HepG2 (cell line): Measurements from ENCODE around the gene INPP4B. TPM values are rescaled to one million over a fixed set of nuclear protein-coding genes. Genes with fewer than 3 reads are reported as not detected.

Source experiments
- ATAC-seq: fragments of 200-7000 bp; cut with Tn5 transposase; 3 replicates; pipeline ENCODE4 v1.9.1; 2020; ENCODE audit warnings: mild to moderate bottlenecking, moderate library complexity
- BruUV-seq: library from RNA; stranded (reverse); fragments of 400-500 nt; replicated peaks from 2 replicates; lab custom pipeline; 2021; lab: Mats Ljungman, UMichigan
- CTCF ChIA-PET: fragments of 300-600 bp; formaldehyde crosslinking; extraction: SDS; loops from one replicate; lab custom pipeline; 2021; ENCODE audit warnings: low total read pairs, inconsistent platforms, low intra/inter-chr PET ratio; lab: Yijun Ruan, JAX
- POLR2A ChIA-PET: fragments of 350-600 bp; sonication (Branson Sonifier 250); formaldehyde crosslinking; loops from one replicate; lab custom pipeline; 2020; ENCODE audit warnings: antibody characterized with exemption, inconsistent platforms; lab: Yijun Ruan, JAX
- DNase-seq: peaks from one replicate; pipeline ENCODE4 v3.0.0-alpha.2; 2015; ENCODE audit warnings: low spot score
- FAIRE-seq: peaks from 3 replicates; lab custom pipeline; 2011; peaks lifted over from hg19 to GRCh38; lab: Jason Lieb, UNC
- H2AFZ ChIP-seq: one replicate; pipeline ENCODE4 v1.6.1; 2011; ENCODE audit warnings: low read length, inconsistent platforms
- H3K27ac ChIP-seq: fragments of 300-600 bp; 3 replicates; pipeline ENCODE4 v1.8.0; 2011; ENCODE audit warnings: mixed run types, mild to moderate bottlenecking, mixed read lengths, low read length, inconsistent platforms; ENCODE audit not compliant: insufficient read depth; ENCODE audit errors: extremely low read length
- H3K27me3 ChIP-seq, 2 experiments: fragments of 200-600 bp in 1 of 2; 2 replicates in 1 of 2; 3 replicates in 1 of 2; pipeline versions ENCODE4 v1.6.0 to v1.8.0; 2011; ENCODE audit warnings: low read length in 2 of 2, mild to moderate bottlenecking in 2 of 2, moderate library complexity in 2 of 2, inconsistent platforms in 1 of 2; ENCODE audit not compliant: insufficient read depth in 2 of 2, control insufficient read depth in 1 of 2
- H3K36me3 ChIP-seq, 2 experiments: fragments of 200-600 bp in 1 of 2; replicated peaks in 1 of 2; 2 replicates in 1 of 2; 3 replicates in 1 of 2; pipeline versions ENCODE4 v1.5.1 to v1.8.0; 2011; ENCODE audit warnings: low read length in 2 of 2, inconsistent platforms in 1 of 2; ENCODE audit not compliant: insufficient read depth in 2 of 2, control insufficient read depth in 1 of 2
- H3K4me1 ChIP-seq: 2 replicates; pipeline ENCODE4 v1.5.1; 2012; ENCODE audit warnings: low read length, inconsistent platforms; ENCODE audit not compliant: insufficient read depth
- H3K4me2 ChIP-seq: 2 replicates; pipeline ENCODE4 v1.6.0; 2011; ENCODE audit warnings: low read depth, low read length, inconsistent platforms
- H3K4me3 ChIP-seq, 3 experiments: fragments of 200-600 bp in 1 of 3; sonication (generic), shearing (Covaris generic) in 1 of 3; replicated peaks in 1 of 3; 2 replicates each; pipeline ENCODE4 v1.5.1; 2011 to 2016; ENCODE audit warnings: low read length in 3 of 3, inconsistent platforms in 2 of 3, low read depth in 2 of 3, mild to moderate bottlenecking in 2 of 3, control low read depth in 1 of 3, mixed read lengths in 1 of 3; ENCODE audit not compliant: insufficient read depth in 1 of 3
- H3K79me2 ChIP-seq: one replicate; pipeline ENCODE4 v1.6.1; 2011; ENCODE audit warnings: low read length, inconsistent platforms; ENCODE audit not compliant: insufficient read depth
- H3K9ac ChIP-seq: 2 replicates; pipeline ENCODE4 v1.6.0; 2011; ENCODE audit warnings: mild to moderate bottlenecking, low read depth, low read length, inconsistent platforms; ENCODE audit not compliant: insufficient read depth
- H3K9me3 ChIP-seq: 2 replicates; pipeline ENCODE4 v1.5.1; 2012; ENCODE audit warnings: mild to moderate bottlenecking, low read length
- H4K20me1 ChIP-seq: 2 replicates; pipeline ENCODE4 v1.6.0; 2011; ENCODE audit warnings: inconsistent platforms, mild to moderate bottlenecking, low read length, moderate library complexity; ENCODE audit not compliant: insufficient read depth
- ELF4 ChIP-seq: sonication (generic); formaldehyde crosslinking; IDR thresholded peaks from 2 replicates; pipeline ENCODE4 v1.5.0; 2020; ENCODE audit warnings: missing genetic modification reagents, mild to moderate bottlenecking, moderate library complexity, borderline replicate concordance
- ETS1 ChIP-seq: sonication (generic); formaldehyde crosslinking; IDR thresholded peaks from 2 replicates; pipeline ENCODE4 v1.4.0; 2020; ENCODE audit warnings: missing genetic modification reagents
- GATA4 ChIP-seq: sonication (generic); IDR thresholded peaks from 2 replicates; pipeline ENCODE4 v1.6.1; 2016; ENCODE audit warnings: antibody characterized with exemption, low read depth, borderline replicate concordance
- HCFC1 ChIP-seq: fragments of 150-350 bp; IDR thresholded peaks from 2 replicates; pipeline ENCODE4 v1.6.1; 2014; ENCODE audit warnings: low read depth, low read length
- KMT2A ChIP-seq: sonication (generic); formaldehyde crosslinking; IDR thresholded peaks from 2 replicates; pipeline ENCODE4 v1.4.0; 2020; ENCODE audit warnings: missing genetic modification reagents
- KMT2B ChIP-seq: IDR thresholded peaks from 2 replicates; pipeline ENCODE4 v1.6.1; 2016; ENCODE audit warnings: missing genetic modification reagents, missing compliant biosample characterization
- NFE2L2 ChIP-seq: fragments of 150-350 bp; IDR thresholded peaks from 2 replicates; pipeline ENCODE4 v1.6.1; 2014; ENCODE audit warnings: low read length
- ONECUT2 ChIP-seq: sonication (generic); formaldehyde crosslinking; IDR thresholded peaks from 2 replicates; pipeline ENCODE4 v1.4.0; 2020; ENCODE audit warnings: missing genetic modification reagents
- SALL2 ChIP-seq: sonication (generic); formaldehyde crosslinking; IDR thresholded peaks from 2 replicates; pipeline ENCODE4 v1.8.1; 2023; ENCODE audit warnings: mild to moderate bottlenecking, missing genetic modification reagents, inconsistent platforms
- ZNF354B ChIP-seq: sonication (generic); formaldehyde crosslinking; IDR thresholded peaks from 2 replicates; pipeline ENCODE4 v1.8.0; 2022; ENCODE audit warnings: mild to moderate bottlenecking, missing genetic modification reagents
- ZNF367 ChIP-seq: sonication (generic); formaldehyde crosslinking; IDR thresholded peaks from 2 replicates; pipeline ENCODE4 v1.4.0; 2020; ENCODE audit warnings: missing genetic modification reagents, borderline replicate concordance
- ZNF615 ChIP-seq: sonication (generic); formaldehyde crosslinking; IDR thresholded peaks from 2 replicates; pipeline ENCODE4 v1.5.0; 2020; ENCODE audit warnings: mild to moderate bottlenecking, missing genetic modification reagents, borderline replicate concordance
- WGBS: methylation state at CpG from one replicate; pipeline ENCODE4 v1.1.6; 2017; ENCODE audit warnings: low lambda C conversion rate; 5-methylcytosine and 5-hydroxymethylcytosine counted together
- in situ Hi-C: cut with HindIII; loops from 2 replicates; pipeline ENCODE4 v1.10.0; 2017; ENCODE audit warnings: low pct_unique_long_range_greater_than_20kb; ENCODE audit not compliant: extremely low pct_ligation_motif_present
- intact Hi-C: fragments of 100-400 bp; cut with micrococcal nuclease; formaldehyde crosslinking; loops from one replicate; pipeline ENCODE4 v1.10.0; 2022; ENCODE audit not compliant: unreplicated experiment
- polyA plus RNA-seq, 8 experiments: library from polyadenylated mRNA; depleted of rRNA in 3 of 8; stranded (reverse) in 7 of 8; unstranded in 1 of 8; fragments of >200 nt; fragmentation: Illumina TruSeq in 4 of 8; extraction: Trizol in 4 of 8; gene quantifications; 2 replicates each; pipeline versions ENCODE4 v1.2.1 to v1.2.3, GENCODE V29; 2011 to 2016; ENCODE audit warnings: low read depth in 4 of 8, missing spikeins in 1 of 8, mixed read lengths in 1 of 8; ENCODE audit not compliant: insufficient read depth in 1 of 8
- total RNA-seq, 5 experiments: library from RNA; depleted of rRNA; stranded (reverse); fragments of >200 nt; fragmentation: Illumina TruSeq; extraction: Trizol; gene quantifications; 2 replicates each; pipeline ENCODE4 v1.2.3, GENCODE V29; 2016; ENCODE audit warnings: low read depth in 1 of 5
- TF ChIP-seq, protein P1 (sequence below): IDR thresholded peaks from 2 replicates; pipeline ENCODE4 v1.6.1; 2016; ENCODE audit warnings: mild to moderate bottlenecking, missing biosample characterization, missing genetic modification reagents
- TF ChIP-seq, protein P2 (sequence below), 2 experiments: IDR thresholded peaks; 2 replicates each; pipeline ENCODE4 v1.6.1; 2011 to 2012; ENCODE audit warnings: low read length in 2 of 2, borderline replicate concordance in 1 of 2, low read depth in 1 of 2, mild to moderate bottlenecking in 1 of 2, moderate library complexity in 1 of 2

The INPP4B gene
- total and polyA plus RNA-seq, 2 of the 13 experiments (the other 11 are each of a cell fraction or from before 2014, with no cell fraction given): not detected

DNA sequence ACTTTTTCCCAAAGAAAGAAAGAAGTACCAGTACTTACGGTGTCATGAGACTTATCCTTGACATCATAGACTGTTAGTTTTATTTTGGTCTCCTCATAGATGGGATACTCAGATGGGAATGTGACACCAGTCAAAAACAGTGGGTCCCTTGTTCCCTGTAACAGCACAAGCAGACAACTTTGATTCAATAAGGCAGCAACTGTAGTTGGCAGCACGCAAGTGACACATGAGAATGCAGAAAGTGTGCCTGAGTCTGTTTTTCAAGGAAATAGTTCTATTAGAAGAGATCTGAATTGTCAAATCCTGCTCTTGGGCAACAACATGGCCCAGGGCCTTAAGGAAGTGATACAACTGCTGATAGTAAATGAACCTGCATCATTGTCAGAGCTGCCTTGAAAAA lies 443.2 kb downstream of the INPP4B start (continued):
- TF ChIP-seq ELF4 (CRISPR knock-in tag) (no peak), KMT2A (no peak), ZNF367 (no peak), ONECUT2 (no peak), HCFC1 (no peak), ZNF615 (CRISPR knock-in tag) (no peak)
- TF ChIP-seq, protein P1, sequence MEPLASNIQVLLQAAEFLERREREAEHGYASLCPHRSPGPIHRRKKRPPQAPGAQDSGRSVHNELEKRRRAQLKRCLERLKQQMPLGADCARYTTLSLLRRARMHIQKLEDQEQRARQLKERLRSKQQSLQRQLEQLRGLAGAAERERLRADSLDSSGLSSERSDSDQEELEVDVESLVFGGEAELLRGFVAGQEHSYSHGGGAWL (CRISPR knock-in tag): no peak

DNA sequence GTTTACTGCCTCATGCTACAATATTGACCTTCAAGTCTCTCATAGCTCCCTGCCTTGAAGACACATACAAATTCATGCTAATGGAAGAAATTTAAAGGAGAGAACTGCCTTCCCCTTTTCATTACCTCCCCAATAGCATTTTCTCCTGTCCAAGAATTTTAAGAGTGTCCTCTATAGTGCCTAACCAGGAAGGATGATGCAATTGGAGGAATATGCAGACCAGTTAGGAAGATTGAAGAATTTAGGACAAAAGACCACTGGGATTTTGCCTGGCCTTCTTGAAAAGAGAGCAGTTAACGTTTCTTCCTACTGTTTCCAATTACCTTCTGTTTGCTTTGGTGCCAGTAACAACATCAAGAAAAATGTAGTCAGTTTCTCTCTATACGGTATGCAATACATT lies 443.9 kb downstream of the INPP4B start:
- WGBS: 3% methylated on average over 2 of the region's 2 CpGs
- CTCF ChIA-PET: no interaction called here
- FAIRE-seq (no peak), DNase-seq (no peak), ATAC-seq (no peak)
- no TSS peak for BruUV-seq
- Histone ChIP-seq H3K4me2 (no peak overlapping the region), H3K79me2 (no peaks in the 10 kb centered on the region), H2AFZ (no peak overlapping the region), H3K9ac (no peak overlapping the region), H3K36me3 (no peaks in the 10 kb centered on the region), H4K20me1 (no peaks in the 10 kb centered on the region), H3K4me1 (no peaks in the 10 kb centered on the region), H3K27me3 (0 out of 5 replicates have a peak, but pooled peaks cover 0 to 2% of the 10 kb centered on the region in 2 experiments), H3K27ac (no peak overlapping the region), H3K9me3 (no peaks in the 10 kb centered on the region), H3K4me3 (no peak overlapping the region)
- POLR2A ChIA-PET: no interaction called here
- TF ChIP-seq NFE2L2: no peak
- no peak for TF ChIP-seq ZNF354B (CRISPR knock-in tag)
- no peak for TF ChIP-seq ETS1 (CRISPR knock-in tag)
- no peak for TF ChIP-seq GATA4
- no peak for TF ChIP-seq SALL2 (CRISPR knock-in tag)
- no peak for TF ChIP-seq KMT2B (CRISPR knock-in tag)
- TF ChIP-seq, protein P2, sequence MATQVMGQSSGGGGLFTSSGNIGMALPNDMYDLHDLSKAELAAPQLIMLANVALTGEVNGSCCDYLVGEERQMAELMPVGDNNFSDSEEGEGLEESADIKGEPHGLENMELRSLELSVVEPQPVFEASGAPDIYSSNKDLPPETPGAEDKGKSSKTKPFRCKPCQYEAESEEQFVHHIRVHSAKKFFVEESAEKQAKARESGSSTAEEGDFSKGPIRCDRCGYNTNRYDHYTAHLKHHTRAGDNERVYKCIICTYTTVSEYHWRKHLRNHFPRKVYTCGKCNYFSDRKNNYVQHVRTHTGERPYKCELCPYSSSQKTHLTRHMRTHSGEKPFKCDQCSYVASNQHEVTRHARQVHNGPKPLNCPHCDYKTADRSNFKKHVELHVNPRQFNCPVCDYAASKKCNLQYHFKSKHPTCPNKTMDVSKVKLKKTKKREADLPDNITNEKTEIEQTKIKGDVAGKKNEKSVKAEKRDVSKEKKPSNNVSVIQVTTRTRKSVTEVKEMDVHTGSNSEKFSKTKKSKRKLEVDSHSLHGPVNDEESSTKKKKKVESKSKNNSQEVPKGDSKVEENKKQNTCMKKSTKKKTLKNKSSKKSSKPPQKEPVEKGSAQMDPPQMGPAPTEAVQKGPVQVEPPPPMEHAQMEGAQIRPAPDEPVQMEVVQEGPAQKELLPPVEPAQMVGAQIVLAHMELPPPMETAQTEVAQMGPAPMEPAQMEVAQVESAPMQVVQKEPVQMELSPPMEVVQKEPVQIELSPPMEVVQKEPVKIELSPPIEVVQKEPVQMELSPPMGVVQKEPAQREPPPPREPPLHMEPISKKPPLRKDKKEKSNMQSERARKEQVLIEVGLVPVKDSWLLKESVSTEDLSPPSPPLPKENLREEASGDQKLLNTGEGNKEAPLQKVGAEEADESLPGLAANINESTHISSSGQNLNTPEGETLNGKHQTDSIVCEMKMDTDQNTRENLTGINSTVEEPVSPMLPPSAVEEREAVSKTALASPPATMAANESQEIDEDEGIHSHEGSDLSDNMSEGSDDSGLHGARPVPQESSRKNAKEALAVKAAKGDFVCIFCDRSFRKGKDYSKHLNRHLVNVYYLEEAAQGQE (IDR thresholded peaks at IDR 0.05; ENCODE audit: borderline replicate concordance in 1 of 2, low read depth in 1 of 2, low read length in 2 of 2): no peak
- intact Hi-C loops: no loop called here
- in situ Hi-C loops: no loop called here
